T-helper 1 cell treated with Interleukin-12 subunit alpha and Interleukin-12 subunit beta and Interleukin-4 antibody, amounts not matched to agents 30 ng/mL and 1 ng/mL, for 36 hours (primary cell): Measurements from ENCODE around the gene PARP1. TPM values are rescaled to one million over a fixed set of nuclear protein-coding genes. Genes with fewer than 3 reads are reported as not detected.

ENCODE experiments used
- intact Hi-C: fragments of 100-400 bp; cut with micrococcal nuclease; formaldehyde crosslinking; loops from one replicate; pipeline ENCODE4 v1.15.1; 2024
- total RNA-seq: library from RNA; stranded (reverse); gene quantifications from 2 replicates; pipeline ENCODE4 v1.2.3, GENCODE V29; 2022

The PARP1 gene
- total RNA-seq, 1 donor from 2014 or later = 174 TPM

GRCh38 chr1:226408285-226409184 lies 642 bp upstream of the PARP1 start:
- intact Hi-C loops = loop anchor here (1.0 to 10.0 kb wide), 17 partner anchors 17 to 1996 kb away; partner anchors contain the start of genes ARF1, C1orf35, COQ8A and ITPKB

- intact Hi-C loops = loop anchor here (1.0 to 10.0 kb wide), 16 partner anchors 74 to 1998 kb away; partner anchors contain the start of genes ACBD3, ARF1, C1orf35 and LBR
These were observed 745 bp downstream of the PARP1 start for GRCh38 chr1:226407199-226407496.

DNA sequence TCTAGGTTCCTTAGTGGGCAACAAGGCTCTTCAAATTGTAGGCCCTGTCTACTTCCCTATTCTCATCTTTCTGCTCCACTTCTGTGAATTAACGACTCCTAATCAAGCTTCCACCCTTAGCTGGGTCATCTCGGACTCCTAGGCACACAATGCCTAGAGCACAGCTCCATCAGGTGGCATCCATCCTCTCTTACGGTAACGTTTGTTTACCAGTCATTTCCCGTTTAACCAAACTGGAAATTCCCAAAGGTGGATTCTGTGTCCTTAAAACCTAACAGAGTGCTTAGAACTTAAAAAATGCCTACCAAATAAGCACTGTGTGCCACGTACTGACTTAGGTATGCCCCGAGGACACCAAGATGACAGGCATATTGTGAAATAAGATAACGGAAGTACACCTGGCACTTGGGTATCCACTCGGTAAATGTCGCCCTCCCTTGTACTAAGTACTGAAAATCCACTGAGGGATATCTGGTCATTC lies 1.5 kb downstream of the PARP1 start:
- intact Hi-C loops = loop anchor here (1.0 to 10.0 kb wide), 14 partner anchors 220 to 1998 kb away; partner anchors contain the start of genes ACBD3, ARF1, C1orf35 and MRPL55

DNA sequence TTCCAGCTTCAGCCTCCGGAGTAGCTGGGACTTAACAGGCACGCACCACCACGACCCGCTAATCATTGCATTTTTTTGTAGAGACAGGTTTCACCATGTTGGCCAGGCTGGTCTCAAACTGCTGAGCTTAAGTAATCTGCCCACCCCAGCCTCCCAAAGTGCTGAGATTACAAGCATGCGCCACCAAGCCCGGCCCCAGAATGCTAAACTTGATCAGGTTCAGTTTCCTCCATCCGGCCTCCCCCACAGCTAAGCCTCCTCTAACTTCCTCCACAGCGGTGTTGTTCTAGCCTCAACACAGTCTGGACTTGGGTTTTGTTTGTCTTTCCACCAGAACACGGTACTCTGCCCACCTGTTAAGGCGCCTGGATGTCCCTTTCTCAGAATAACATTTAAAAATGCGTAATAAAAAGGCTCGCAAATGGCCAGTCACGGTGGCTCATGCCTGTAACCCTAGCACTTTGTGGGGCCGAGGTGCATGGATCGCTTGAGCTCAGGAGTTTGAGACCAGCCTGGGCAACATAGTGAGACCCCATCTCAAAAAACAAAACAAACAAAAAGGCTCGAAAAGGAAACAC lies 2.4 kb downstream of the PARP1 start:
- intact Hi-C loops = loop anchor here (5.0 to 10.0 kb wide), 11 partner anchors 272 to 1999 kb away; partner anchors contain the start of genes ARF1, C1orf35, MRPL55 and PYCR2

DNA sequence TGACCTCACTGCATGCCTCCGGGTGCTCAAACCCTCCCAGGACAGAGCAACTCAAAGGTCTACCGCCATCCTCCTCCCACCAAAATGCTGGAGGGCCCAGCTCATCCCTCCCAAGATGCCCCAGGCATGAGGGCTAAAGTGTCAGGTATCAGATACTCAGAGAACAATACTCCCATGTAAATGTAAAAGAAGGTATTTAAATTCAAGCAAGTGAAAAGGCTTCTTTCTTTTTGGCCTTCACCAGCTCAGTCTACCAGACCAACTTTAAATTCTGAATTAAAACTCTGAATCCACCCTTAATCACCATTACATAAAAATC lies 3.0 kb downstream of the PARP1 start:
- intact Hi-C loops = loop anchor here (5.0 to 10.0 kb wide), 11 partner anchors 272 to 2000 kb away; partner anchors contain the start of genes ARF1, C1orf35, MRPL55 and PYCR2

GRCh38 chr1:226404063-226404903 lies 3.6 kb downstream of the PARP1 start:
- intact Hi-C loops = loop anchor here (10.0 kb wide), 3 partner anchors 479 to 2001 kb away; partner anchors contain the start of genes C1orf35, MRPL55, PYCR2 and TRIM11

DNA sequence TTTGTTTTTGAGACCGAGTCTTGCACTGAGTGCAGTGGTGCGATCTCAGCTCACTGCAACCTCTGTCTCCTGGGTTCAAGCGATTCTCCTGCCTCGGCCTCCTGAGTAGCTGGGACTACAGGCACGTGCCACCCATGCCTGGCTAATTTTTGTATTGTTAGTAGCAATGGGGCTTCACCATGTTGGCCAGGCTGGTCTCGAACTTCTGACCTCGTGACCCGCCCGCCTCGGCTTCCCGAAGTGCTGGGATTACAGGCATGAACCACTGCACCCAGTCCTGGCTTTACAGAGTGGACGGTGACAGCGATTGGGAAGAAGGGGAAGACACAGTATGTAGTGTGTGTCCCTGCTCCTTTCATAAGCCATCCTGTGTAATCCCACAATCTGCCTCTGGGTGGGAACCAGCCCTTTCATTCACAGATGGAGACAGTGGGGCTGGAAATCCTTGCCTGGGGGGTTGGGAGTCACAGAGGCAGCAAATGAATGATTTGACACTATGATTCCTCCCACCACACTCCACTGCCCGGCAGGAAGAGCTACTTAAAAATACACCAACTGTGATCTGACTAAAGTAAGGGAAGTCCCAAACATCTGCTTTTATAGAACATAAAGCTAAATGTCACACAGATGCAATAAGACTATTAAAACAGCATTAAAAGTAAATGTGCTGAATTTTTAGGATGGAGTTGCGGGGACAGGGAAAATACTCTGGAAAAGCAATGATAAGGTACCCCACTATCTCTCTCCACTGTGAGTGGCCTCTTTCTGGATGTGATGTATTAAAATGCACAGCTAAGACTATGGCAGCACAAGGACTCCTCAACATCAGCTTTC lies 4.5 kb downstream of the PARP1 start:
- intact Hi-C loops = loop anchor here (10.0 kb wide), 3 partner anchors 479 to 2001 kb away; partner anchors contain the start of genes C1orf35, MRPL55, PYCR2 and TRIM11

- intact Hi-C loops = loop anchor here (10.0 kb wide), 3 partner anchors 478 to 2002 kb away; partner anchors contain the start of genes C1orf35, MRPL55, PYCR2 and TRIM11
These were observed 5.1 kb downstream of the PARP1 start for GRCh38 chr1:226402739-226403165.

- intact Hi-C loops = loop anchor here (10.0 kb wide), 3 partner anchors 477 to 2003 kb away; partner anchors contain the start of genes C1orf35, MRPL55, PYCR2 and TRIM11
These were observed 6.3 kb downstream of the PARP1 start for GRCh38 chr1:226401355-226402303.

- intact Hi-C loops = loop anchor here (10.0 kb wide), 3 partner anchors 476 to 2004 kb away; partner anchors contain the start of genes C1orf35, MRPL55, PYCR2 and TRIM11
These were observed 7.2 kb downstream of the PARP1 start for GRCh38 chr1:226400519-226401354.

DNA sequence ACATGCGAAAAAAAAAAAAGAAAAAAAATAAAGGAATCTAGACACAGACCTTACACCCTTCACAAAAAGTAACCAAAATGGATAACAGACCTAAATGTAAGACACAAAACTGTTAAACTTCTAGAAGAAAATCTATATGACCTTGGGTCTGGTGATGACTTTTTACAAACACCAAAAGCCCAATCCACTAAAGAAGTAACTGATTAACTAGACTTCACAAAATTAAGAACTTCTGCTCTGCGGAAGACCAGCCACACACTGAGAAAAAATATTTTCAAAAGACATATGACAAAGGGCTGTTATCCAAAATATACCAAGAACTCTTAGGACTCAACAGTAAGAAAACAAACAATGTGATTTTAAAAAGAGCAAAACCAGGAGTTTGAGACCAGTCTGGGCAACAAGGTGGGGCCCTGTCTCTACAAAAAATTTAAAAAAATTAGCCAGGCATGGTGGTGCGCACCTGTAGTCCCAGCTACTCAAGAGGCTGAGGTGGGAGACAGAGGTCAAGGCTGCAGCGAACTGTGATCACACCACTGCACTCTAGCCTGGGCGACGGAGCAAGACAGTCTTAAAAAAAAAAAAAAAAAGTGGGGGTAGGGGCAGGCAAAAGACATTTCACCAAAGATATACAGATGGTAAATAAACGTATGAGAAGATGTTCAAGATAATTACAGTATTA lies 9.8 kb downstream of the PARP1 start:
- intact Hi-C loops = no loop called here

DNA sequence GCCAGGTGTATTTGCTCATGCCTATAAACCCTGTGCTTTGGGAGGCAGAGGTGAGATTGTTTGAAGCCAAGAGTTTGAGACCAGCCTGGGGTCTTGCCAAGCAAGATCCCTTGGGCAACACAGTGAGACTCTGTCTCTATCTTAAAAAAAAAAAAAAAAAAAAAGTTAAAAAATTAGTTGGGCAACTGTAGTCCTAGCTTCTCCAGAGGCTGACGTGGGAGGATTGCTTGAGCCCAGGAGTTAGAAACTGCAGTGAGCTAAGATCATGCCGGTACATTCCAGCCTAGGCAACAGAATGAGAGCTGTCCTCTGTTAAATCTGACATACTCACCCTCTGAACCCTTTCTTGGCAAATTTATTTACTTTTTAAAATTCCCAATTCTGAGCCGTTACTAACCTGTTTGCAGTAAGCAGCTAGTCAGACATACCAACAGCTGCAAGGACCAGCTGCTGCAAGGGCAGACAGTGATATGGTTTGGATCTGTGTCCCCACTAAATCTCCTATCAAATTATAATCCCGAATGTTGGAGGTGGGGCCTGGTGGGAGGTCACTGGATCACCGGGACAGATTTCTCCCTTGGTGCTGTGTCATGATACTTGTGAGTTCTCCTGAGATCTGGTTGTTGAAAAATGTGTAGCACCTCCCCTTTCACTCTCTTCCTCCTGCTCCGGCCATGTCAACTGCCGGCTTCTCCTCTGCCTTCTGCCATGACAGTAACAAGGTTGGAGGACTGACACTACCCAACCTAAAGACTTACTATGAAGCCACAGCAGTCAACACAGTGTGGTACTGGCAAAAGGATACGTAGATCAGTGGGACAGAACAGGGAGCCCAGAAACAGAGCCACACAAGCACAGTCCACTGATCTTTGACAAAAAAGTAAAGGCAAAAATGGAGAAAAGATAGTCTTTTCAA lies 10.6 kb downstream of the PARP1 start:
- intact Hi-C loops = no loop called here

DNA sequence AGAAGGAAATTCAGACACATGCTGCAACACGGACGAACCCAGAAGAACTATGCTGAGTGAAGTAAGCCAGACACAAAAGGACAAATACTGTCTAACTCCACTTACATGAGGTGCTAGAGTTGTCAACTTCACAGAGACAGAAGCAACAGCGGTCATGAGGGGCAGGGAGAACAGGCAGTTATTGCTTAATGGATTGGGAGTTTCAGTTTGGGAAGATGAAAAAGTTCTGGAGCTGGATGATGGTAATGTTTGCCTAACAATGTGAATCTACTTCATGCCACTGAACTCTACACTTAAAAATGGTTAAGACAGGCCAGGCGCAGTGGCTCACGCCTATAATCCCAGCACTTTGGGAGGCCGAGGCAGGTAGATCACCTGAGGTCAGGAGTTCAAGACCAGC lies 12.1 kb downstream of the PARP1 start:
- intact Hi-C loops = no loop called here

DNA sequence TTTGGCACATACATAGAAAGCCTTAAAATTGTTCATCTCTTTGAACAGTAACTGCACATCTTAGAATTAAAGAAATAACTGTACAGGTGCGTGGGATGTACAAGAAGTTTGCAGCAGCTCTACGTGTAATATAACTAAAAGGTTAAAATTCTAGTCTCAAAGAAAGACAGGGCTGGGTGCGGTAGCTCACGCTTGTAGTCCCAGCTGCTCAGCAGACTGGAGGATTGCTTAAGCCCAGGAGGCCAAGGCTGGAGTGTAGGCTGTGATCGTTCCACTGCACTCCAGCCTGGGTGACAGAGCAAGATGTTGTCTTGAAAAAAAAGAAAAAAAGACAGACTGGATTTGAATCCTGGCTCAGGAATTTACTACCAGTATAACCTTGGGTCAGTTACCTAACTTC lies 13.4 kb downstream of the PARP1 start:
- intact Hi-C loops = no loop called here

- intact Hi-C loops = no loop called here
These were observed 17.2 kb downstream of the PARP1 start for GRCh38 chr1:226390681-226391080.

- intact Hi-C loops = no loop called here
These were observed 19.8 kb downstream of the PARP1 start for GRCh38 chr1:226388131-226388530.
